GM21390 (cell line): ENCODE measurements around the gene KCTD5.

ENCODE experiments used
- ATAC-seq: cut with Tn5 transposase; IDR thresholded peaks from one replicate; pipeline ENCODE4 v1.9.1; 2021; ENCODE audit not compliant: unreplicated experiment

The KCTD5 gene

DNA sequence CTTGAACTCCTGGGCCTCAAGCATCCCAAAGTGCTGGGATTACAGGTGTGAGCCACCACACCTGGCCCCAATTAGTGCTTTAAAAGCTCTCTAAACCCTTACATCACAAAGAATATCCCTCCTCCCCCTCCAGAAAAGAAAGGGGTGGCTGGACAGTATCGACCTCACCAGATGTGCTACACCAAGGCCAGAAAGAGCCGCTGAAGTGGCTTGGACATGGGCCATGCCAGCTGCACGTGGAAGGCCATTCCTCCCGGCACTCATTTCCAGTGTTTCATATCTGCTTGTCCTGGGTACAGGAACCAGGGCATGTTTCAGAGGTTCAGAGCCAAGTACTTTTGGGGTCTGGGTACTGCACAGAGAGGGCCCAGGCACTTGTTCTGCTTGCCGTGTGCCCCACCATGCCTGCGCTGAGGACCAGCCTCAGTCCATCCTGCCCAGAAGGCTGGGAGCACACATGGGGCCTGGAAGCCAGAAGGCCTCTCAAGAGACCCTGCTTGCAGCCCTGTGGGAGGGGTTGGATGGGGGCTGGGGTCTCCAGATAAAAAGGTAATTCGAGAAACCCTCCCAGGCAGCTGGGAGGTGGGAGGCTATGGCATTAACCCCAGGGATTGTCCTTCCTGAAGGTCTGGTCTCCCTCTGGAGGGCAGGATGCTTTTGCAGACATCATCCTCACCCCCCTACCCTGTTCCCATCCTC lies 66.6 kb downstream of the KCTD5 start:
- ATAC-seq, result no peak

GRCh38 chr16:2749476-2749875 lies 67.2 kb downstream of the KCTD5 start:
- ATAC-seq, result no peak

- ATAC-seq, result no peak
Observed at GRCh38 chr16:2749936-2750335, 67.6 kb downstream of the KCTD5 start.

DNA sequence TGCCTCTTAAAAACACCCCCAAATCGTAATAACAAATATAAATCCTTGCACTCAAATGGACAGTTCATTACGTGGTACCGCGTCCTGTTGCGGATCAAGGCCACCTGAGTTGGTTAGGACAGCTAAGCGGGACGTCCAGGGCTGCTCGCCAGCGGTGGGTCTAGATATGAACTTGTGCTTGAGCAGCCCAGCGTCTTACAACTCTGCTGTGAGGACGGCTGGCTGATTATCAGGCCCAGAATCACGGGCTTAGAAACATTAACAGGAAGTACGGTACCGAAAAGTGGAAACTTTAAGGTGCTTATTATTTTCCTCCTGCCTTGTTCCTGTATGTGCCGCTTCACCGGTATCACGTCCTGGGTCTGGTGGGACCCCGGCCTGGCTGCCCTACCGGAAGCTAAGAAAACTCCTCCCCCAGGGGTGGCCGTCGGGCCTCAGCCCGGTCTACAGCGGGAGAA lies 69.3 kb downstream of the KCTD5 start:
- peak; percentile 30 for ATAC-seq

GRCh38 chr16:2752035-2752849 lies 69.9 kb downstream of the KCTD5 start, which contains the start of gene SRRM2:
Gene SRRM2, plus strand, starts transcription at chr16:2752638. Its CDS starts 3,727 bp downstream, at chr16:2756365.
- ATAC-seq, result peak; percentile 77

DNA sequence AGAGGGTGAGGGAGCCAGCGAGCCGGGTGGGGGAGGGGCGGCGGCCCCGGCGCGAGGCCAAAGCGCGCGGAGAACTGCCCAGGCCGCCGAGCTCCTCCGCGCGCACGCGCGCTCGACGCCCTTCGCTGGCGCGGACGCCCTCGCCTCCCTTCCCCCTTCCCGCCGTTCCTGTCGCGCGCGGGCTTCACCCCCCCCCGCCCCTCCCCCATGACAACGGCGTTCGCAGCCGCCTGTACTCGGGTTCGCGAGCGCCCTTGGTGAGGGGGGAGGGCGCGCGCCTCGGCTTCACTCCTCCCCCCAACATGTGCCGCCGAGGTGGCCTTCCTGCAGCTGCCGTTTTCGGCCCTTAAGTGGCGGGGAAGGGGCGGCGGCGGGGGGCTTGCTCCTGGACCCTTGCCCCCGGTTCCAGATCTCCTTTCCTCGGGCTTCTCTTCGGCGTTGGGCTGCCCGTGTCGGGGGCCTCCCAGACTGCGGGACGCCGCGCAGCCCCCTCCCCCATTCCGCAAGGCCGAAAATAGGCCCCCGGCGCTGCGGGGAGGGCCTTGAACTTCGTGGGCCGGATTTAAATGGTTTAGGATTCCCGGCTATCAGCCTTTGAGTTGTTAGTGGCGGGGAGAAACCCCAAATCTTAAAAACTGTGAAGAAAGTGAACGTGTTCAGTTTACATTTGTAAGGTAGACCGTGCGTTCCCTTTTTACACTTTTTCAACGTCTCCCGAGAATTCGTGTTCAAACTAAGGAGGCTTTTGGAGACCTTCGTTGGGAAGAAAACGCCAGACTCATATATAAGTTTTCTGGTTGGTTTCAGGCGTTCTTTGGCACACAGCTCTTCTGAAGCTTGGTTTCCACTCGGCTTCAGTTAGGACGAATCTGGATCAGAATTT lies 70.8 kb downstream of the KCTD5 start:
- peak; percentile 26 for ATAC-seq

DNA sequence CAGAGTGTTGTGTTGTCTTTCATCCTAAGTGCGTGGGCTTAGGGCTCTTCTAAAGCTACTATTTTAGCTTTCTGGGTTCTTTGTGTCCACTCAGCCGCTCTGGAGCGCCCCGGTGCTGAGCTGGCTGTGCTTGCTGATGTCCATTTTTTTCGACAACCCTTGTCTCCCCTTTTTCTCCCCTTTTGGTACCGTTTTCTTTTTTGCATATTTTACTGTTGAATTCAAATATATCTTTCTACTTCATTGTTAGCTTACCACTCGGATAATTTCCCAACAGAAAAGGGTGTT lies 71.4 kb downstream of the KCTD5 start:
- no peak for ATAC-seq

DNA sequence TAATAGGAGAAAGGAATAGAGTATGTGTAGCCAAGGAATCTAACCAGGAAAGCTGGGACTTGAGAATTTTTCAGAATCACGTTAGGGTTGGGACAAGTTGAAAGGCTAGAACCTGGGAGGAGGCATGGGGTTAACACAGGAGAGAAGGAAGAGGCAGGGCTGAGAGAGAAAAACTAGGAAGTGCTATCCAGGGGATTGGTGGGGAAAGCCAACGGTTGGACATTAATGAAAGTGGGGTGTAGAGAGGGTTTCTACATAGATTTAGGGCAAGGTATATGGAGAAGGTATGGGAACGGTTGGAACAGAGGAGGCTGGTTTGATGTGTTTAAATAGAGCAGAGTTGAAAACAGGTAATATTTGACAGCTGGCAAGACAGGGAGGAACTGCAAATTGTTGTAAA lies 72.8 kb downstream of the KCTD5 start:
- no peak for ATAC-seq

DNA sequence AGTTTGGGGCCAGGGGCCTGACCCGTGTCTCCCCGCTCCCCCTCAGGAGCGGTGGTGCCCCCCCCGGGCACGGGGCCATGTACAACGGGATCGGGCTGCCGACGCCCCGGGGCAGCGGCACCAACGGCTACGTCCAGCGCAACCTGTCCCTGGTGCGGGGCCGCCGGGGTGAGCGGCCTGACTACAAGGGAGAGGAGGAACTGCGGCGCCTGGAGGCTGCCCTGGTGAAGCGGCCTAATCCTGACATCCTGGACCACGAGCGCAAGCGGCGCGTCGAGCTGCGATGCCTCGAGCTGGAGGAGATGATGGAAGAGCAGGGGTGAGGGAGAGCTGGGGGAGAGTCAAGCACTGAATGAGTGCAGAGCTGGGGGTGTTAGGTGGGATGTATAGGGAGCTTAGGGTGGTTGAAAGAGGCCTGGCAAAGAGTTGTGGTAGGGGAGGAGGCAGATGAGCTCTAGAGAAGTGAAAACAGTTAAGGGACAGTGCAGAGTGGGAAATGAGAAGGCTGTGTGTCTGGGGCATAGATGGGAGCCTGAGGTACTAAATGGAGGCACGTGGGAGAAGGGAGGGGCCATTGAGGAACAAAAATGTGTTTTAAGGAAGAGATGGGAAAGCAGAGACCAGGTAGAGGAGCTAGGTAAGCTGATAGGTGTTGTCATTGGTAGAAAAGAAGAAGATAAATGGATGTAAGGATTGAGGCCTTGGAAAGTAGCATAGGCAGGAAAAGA lies 74.1 kb downstream of the KCTD5 start:
- ATAC-seq, result no peak

GRCh38 chr16:2757344-2757743 lies 75.0 kb downstream of the KCTD5 start:
- no peak for ATAC-seq
